A549 (cell line): ENCODE data around the gene LRFN2. TPM values are rescaled to one million over a fixed set of nuclear protein-coding genes. Genes with fewer than 3 reads are reported as not detected.

ENCODE experiments used
- ATAC-seq, 2 experiments: fragments of 200-7000 bp in 1 of 2; fragments of >200 bp in 1 of 2; cut with Nextera tagmentation in 1 of 2; cut with Tn5 transposase in 1 of 2; 3 replicates each; pipeline versions ENCODE4 v1.8.0 to v1.9.1; 2018 to 2020; ENCODE audit warnings: mild to moderate bottlenecking in 1 of 2, moderate library complexity in 1 of 2
- CTCF ChIA-PET: fragments of 300-600 bp; sonication (Branson Sonifier 250); formaldehyde crosslinking; extraction: SDS; loops from one replicate; lab custom pipeline; 2021; ENCODE audit warnings: antibody characterized with exemption, inconsistent platforms; lab: Yijun Ruan, JAX
- POLR2A ChIA-PET: fragments of 350-600 bp; formaldehyde crosslinking; extraction: SDS; loops from one replicate; lab custom pipeline; 2021; ENCODE audit warnings: antibody characterized with exemption, inconsistent platforms; lab: Yijun Ruan, JAX
- DNase-seq, 2 experiments: peaks; one replicate each; pipeline versions ENCODE4 v3.0.0 to v3.0.0-alpha.2; 2011 to 2016; ENCODE audit warnings: low read depth in 1 of 2, low spot score in 1 of 2
- FAIRE-seq: peaks from 2 replicates; lab custom pipeline; 2011; peaks lifted over from hg19 to GRCh38; lab: Jason Lieb, UNC
- H3K27ac ChIP-seq, 2 experiments: fragments of >200 bp; sonication (Bioruptor Twin); formaldehyde crosslinking; 3 replicates each; pipeline ENCODE4 v1.5.1; 2016 to 2017
- H3K4me1 ChIP-seq: fragments of >200 bp; sonication (Bioruptor Twin); formaldehyde crosslinking; 3 replicates; pipeline ENCODE4 v1.6.1; 2016
- H3K4me2 ChIP-seq: fragments of >200 bp; sonication (Bioruptor Twin); formaldehyde crosslinking; 3 replicates; pipeline ENCODE4 v1.6.1; 2016
- H3K4me3 ChIP-seq: fragments of >200 bp; sonication (Bioruptor Twin); formaldehyde crosslinking; 3 replicates; pipeline ENCODE4 v1.5.1; 2016
- H3K9me3 ChIP-seq: fragments of >200 bp; sonication (Bioruptor Twin); formaldehyde crosslinking; 3 replicates; pipeline ENCODE4 v1.6.1; 2016
- BCL3 ChIP-seq: fragments of >200 bp; sonication (Bioruptor Twin); formaldehyde crosslinking; IDR thresholded peaks from 3 replicates; pipeline ENCODE4 v1.6.1; 2016
- CBX2 ChIP-seq: fragments of 200-600 bp; sonication (generic); IDR thresholded peaks from 2 replicates; pipeline ENCODE4 v1.6.1; 2016; ENCODE audit warnings: low read depth, mild to moderate bottlenecking, borderline replicate concordance
- CTCF ChIP-seq: fragments of >200 bp; sonication (Bioruptor Twin); formaldehyde crosslinking; IDR thresholded peaks from 3 replicates; pipeline ENCODE4 v1.5.1; 2016
- E2F6 ChIP-seq: IDR thresholded peaks from 2 replicates; pipeline ENCODE4 v1.6.1; 2012; ENCODE audit warnings: low read depth, borderline replicate concordance
- EHF ChIP-seq: fragments of 250-450 bp; sonication (Bioruptor Pico); IDR thresholded peaks from 2 replicates; pipeline ENCODE4 v1.5.0; 2020; ENCODE audit warnings: mild to moderate bottlenecking
- EHMT2 ChIP-seq: fragments of 200-600 bp; sonication (generic); IDR thresholded peaks from 2 replicates; pipeline ENCODE4 v1.6.1; 2016; ENCODE audit warnings: antibody characterized with exemption, low read depth, mild to moderate bottlenecking, moderate library complexity
- ELK1 ChIP-seq: fragments of 150-350 bp; IDR thresholded peaks from 2 replicates; pipeline ENCODE4 v1.6.1; 2014; ENCODE audit warnings: low read depth, mild to moderate bottlenecking, low read length
- EP300 ChIP-seq, 2 experiments: fragments of >200 bp; sonication (Bioruptor Twin); formaldehyde crosslinking; IDR thresholded peaks; 2 replicates in 1 of 2; 3 replicates in 1 of 2; pipeline ENCODE4 v1.6.1; 2016 to 2017
- HES2 ChIP-seq: fragments of >200 bp; sonication (Bioruptor Twin); formaldehyde crosslinking; IDR thresholded peaks from 2 replicates; pipeline ENCODE4 v1.6.1; 2016
- JUNB ChIP-seq: fragments of >200 bp; sonication (Bioruptor Twin); formaldehyde crosslinking; IDR thresholded peaks from 2 replicates; pipeline ENCODE4 v1.6.1; 2016
- POLR2A ChIP-seq: IDR thresholded peaks from 2 replicates; pipeline ENCODE4 v1.6.1; 2012; ENCODE audit warnings: mild to moderate bottlenecking, low read length
- TFCP2L1 ChIP-seq: fragments of 250-450 bp; sonication (Bioruptor Pico); IDR thresholded peaks from 2 replicates; pipeline ENCODE4 v1.5.0; 2021; ENCODE audit warnings: mild to moderate bottlenecking
- ZNF302 ChIP-seq: fragments of 250-450 bp; sonication (Bioruptor Pico); IDR thresholded peaks from 2 replicates; pipeline ENCODE4 v1.9.0; 2021; ENCODE audit warnings: inconsistent platforms, mild to moderate bottlenecking, moderate library complexity
- WGBS: methylation state at CpG from one replicate; pipeline ENCODE4 v1.1.6; 2017; ENCODE audit errors: missing lambda C conversion rate; 5-methylcytosine and 5-hydroxymethylcytosine counted together
- polyA plus RNA-seq, 4 experiments: library from polyadenylated mRNA; depleted of rRNA in 3 of 4; stranded (reverse); fragments of >200 nt; fragmentation: RNase III in 1 of 4; extraction: RNeasy Plus Mini Kit Qiagen cat#74134 plus additional on column Dnase treatment in 1 of 4; gene quantifications; 2 replicates in 3 of 4; 3 replicates in 1 of 4; pipeline ENCODE4 v1.2.3, GENCODE V29; 2011 to 2017

LRFN2 gene
- polyA plus RNA-seq, 2 of the 4 experiments (the other 2 are of a cell fraction), result not detected

GRCh38 chr6:40623932-40624331, 36.8 kb upstream of the LRFN2 start (continued):
- TF ChIP-seq BCL3, result no peak

- H3K4me2 ChIP-seq, result no peak overlapping the region
- no peak overlapping the region for H3K4me3 ChIP-seq
- no peaks in the 10 kb centered on the region for H3K4me1 ChIP-seq
- no peaks in the 10 kb centered on the region for H3K9me3 ChIP-seq
- no peak for FAIRE-seq
- TF ChIP-seq TFCP2L1, result no peak
- no peak for TF ChIP-seq POLR2A
- no peak for TF ChIP-seq HES2
- ChIA-PET POLR2A (no interaction called here), CTCF (no interaction called here)
- 7% methylated on average over 3 of the region's 5 CpGs for WGBS
- no peak overlapping the region for H3K27ac ChIP-seq
- ATAC-seq, result no peak
- DNase-seq, result no peak
These were observed 36.0 kb upstream of the LRFN2 start for GRCh38 chr6:40623178-40623577.

GRCh38 chr6:40620574-40621240, 33.5 kb upstream of the LRFN2 start:
- no peak overlapping the region for H3K27ac ChIP-seq
- CTCF ChIA-PET, result no interaction called here
- TF ChIP-seq E2F6, result no peak
- no peak for TF ChIP-seq CTCF
- POLR2A ChIA-PET, result no interaction called here
- no peak overlapping the region for H3K4me3 ChIP-seq
- H3K9me3 ChIP-seq, result no peaks in the 10 kb centered on the region
- no peak for DNase-seq
- no peak overlapping the region for H3K4me2 ChIP-seq
- H3K4me1 ChIP-seq, result no peaks in the 10 kb centered on the region
- 23% methylated on average over 9 of the region's 9 CpGs for WGBS
- FAIRE-seq, result no peak
- ATAC-seq, result no peak

GRCh38 chr6:40614671-40615070, 27.5 kb upstream of the LRFN2 start:
- no peak for FAIRE-seq
- ATAC-seq, result no peak
- no peaks in the 10 kb centered on the region for H3K4me1 ChIP-seq
- DNase-seq, result no peak
- POLR2A ChIA-PET, result no interaction called here
- TF ChIP-seq CBX2 (no peak), CTCF (no peak), ZNF302 (CRISPR knock-in tag) (no peak), ELK1 (no peak), JUNB (no peak), EP300 (IDR thresholded peaks at IDR 0.05) (no peak), EHMT2 (no peak), EHF (no peak)
- TF ChIP-seq, all 56 proteins: peak for 0
- Histone ChIP-seq H3K27ac (no peak overlapping the region), H3K9me3 (no peaks in the 10 kb centered on the region), H3K4me3 (no peak overlapping the region), H3K4me2 (no peak overlapping the region)
- CTCF ChIA-PET, result no interaction called here
- WGBS, result 35% methylated on average over 6 of the region's 6 CpGs
